AG09309 (cell line): ENCODE data around the gene C10orf105.

ENCODE experiments used
- DNase-seq: peaks from one replicate; pipeline ENCODE4 v3.0.0-alpha.2; 2010; ENCODE audit warnings: low read depth
- H3K4me3 ChIP-seq: 2 replicates; pipeline ENCODE4 v1.5.1; 2011; ENCODE audit warnings: mild to moderate bottlenecking, low read depth, low read length, moderate library complexity; ENCODE audit not compliant: control insufficient read depth
- CTCF ChIP-seq: IDR thresholded peaks from 2 replicates; pipeline ENCODE4 v1.5.1; 2011; ENCODE audit warnings: mild to moderate bottlenecking, low read depth, low read length, inconsistent platforms; ENCODE audit not compliant: insufficient read depth, control insufficient read depth; ENCODE audit errors: missing control alignments

The C10orf105 gene

GRCh38 chr10:71671994-71672946 lies 47.3 kb downstream of the C10orf105 start:
- DNase-seq: no peak
- H3K4me3 ChIP-seq: no peak overlapping the region
- no peak for TF ChIP-seq CTCF

GRCh38 chr10:71667387-71667752 lies 52.2 kb downstream of the C10orf105 start:
- no peak overlapping the region for H3K4me3 ChIP-seq
- DNase-seq: no peak
- TF ChIP-seq CTCF: no peak

DNA sequence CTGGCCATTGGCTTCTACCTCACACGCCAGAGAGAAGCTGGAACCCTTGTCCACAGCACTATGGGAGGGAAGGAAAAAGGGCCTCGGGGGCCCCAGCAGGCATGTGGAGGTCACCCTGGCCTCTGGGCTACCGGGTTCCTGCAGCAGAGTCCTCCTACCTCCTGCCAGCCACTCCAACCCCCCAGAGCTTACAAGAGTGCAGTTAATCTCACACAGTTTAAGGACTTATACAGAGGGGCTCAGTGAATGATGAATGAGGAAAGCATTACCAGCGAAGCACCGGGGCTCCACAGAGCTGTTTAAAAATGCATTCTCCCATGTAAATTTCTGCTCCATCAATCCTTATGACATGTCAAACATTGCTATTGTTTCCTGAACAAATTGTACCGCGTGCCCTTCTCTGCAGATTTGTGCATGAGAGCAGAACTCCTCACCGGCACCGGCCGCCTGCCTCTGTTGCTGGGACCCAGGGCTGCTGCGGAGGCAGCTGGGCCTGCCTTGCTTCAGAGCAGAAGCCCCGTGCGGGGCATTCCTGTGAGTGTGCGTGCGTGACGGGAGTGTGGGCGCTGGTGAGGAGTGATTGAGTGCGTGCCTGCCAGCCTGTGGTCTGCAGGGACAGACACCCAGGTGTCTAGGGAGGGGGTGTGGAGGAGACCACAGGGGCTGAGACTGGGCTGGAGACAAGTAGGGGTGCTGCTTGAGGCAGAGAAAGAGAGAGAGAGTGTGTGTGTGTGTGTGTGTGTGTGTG lies 52.8 kb downstream of the C10orf105 start:
- no peak for DNase-seq
- TF ChIP-seq CTCF: no peak
- H3K4me3 ChIP-seq: no peak overlapping the region

GRCh38 chr10:71665456-71665855 lies 54.1 kb downstream of the C10orf105 start:
- TF ChIP-seq CTCF: no peak
- H3K4me3 ChIP-seq: no peak overlapping the region
- no peak for DNase-seq

GRCh38 chr10:71664585-71664984 lies 55.0 kb downstream of the C10orf105 start:
- TF ChIP-seq CTCF: no peak
- H3K4me3 ChIP-seq: no peak overlapping the region
- DNase-seq: no peak

DNA sequence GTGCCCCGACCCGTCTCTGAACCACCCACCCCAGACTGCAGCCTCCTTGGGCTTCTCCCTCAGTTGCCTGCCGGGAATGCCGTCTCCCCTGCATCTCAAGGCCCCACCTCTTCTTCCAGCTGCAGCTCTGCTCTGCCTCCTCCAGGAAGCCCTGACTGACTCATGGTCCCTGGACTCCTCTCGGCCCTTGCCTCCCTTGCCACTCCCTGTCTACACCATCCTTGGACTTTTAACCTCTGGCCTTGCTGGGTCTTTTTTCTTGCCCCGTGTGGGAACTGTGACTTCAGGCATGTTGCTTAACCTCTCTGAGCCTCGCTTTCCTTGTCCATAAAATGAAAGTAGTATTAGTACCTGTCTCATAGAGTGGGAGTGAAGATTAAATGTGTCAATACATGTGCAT lies 56.3 kb downstream of the C10orf105 start:
- TF ChIP-seq CTCF: no peak
- DNase-seq: no peak
- H3K4me3 ChIP-seq: no peak overlapping the region
